H1 (cell line): ENCODE data around the gene VEPH1. TPM values are rescaled to one million over a fixed set of nuclear protein-coding genes. Genes with fewer than 3 reads are reported as not detected.

Experiments used
- GTF2F1 ChIP-seq: IDR thresholded peaks from 2 replicates; pipeline ENCODE4 v1.6.1; 2012; ENCODE audit warnings: low read depth, low read length, improper control_type of control experiment, borderline replicate concordance
- KDM4A ChIP-seq: IDR thresholded peaks from one replicate; pipeline ENCODE4 v1.7.1; 2012; ENCODE audit warnings: low read depth, mild to moderate bottlenecking, moderate library complexity, low read length, inconsistent platforms; ENCODE audit not compliant: severe bottlenecking
- SP4 ChIP-seq: IDR thresholded peaks from 2 replicates; pipeline ENCODE4 v1.6.1; 2012; ENCODE audit warnings: low read length, inconsistent platforms
- SRF ChIP-seq: IDR thresholded peaks from 2 replicates; pipeline ENCODE4 v1.6.1; 2011; ENCODE audit warnings: mild to moderate bottlenecking, low read depth, low read length, moderate library complexity
- TCF12 ChIP-seq: IDR thresholded peaks from 2 replicates; pipeline ENCODE4 v1.6.1; 2011; ENCODE audit warnings: low read depth, mild to moderate bottlenecking, low read length
- TEAD4 ChIP-seq: IDR thresholded peaks from 2 replicates; pipeline ENCODE4 v1.6.1; 2012; ENCODE audit warnings: low read depth, low read length, inconsistent platforms, mixed read lengths
- ZNF274 ChIP-seq: IDR thresholded peaks from 2 replicates; pipeline ENCODE4 v1.7.0; 2012; ENCODE audit warnings: low read length, borderline replicate concordance; ENCODE audit errors: extremely low read depth
- polyA plus RNA-seq, 7 experiments: library from polyadenylated mRNA; depleted of rRNA in 3 of 7; stranded (reverse) in 5 of 7; unstranded in 2 of 7; fragments of >200 nt in 5 of 7; fragments of 200-250 nt in 2 of 7; gene quantifications; 1 replicate in 5 of 7; 2 replicates in 1 of 7; 4 replicates in 1 of 7; pipeline versions ENCODE4 v1.2.1 to v1.2.3, GENCODE V29; 2011 to 2013; ENCODE audit warnings: missing spikeins in 2 of 7, mixed read lengths in 2 of 7
- total RNA-seq: library from RNA; stranded (reverse); fragmentation: NEBNext Ultra II Directional; extraction: Animal tissue kit (Norgen Biotek cat#: 25700); gene quantifications from 2 replicates; pipeline ENCODE4 v1.2.1, GENCODE V29; 2021
- TF ChIP-seq, protein P1 (sequence below): fragments of 300-600 bp; sonication (generic); IDR thresholded peaks from 2 replicates; pipeline ENCODE4 v1.7.1; 2012; ENCODE audit warnings: low read length, moderate library complexity, mild to moderate bottlenecking, inconsistent platforms; ENCODE audit not compliant: insufficient replicate concordance

The VEPH1 gene
- total and polyA plus RNA-seq, 2 of the 8 experiments (the other 6 are each of a cell fraction or from before 2014, with no cell fraction given), result 12.0 to 18.3 TPM

DNA sequence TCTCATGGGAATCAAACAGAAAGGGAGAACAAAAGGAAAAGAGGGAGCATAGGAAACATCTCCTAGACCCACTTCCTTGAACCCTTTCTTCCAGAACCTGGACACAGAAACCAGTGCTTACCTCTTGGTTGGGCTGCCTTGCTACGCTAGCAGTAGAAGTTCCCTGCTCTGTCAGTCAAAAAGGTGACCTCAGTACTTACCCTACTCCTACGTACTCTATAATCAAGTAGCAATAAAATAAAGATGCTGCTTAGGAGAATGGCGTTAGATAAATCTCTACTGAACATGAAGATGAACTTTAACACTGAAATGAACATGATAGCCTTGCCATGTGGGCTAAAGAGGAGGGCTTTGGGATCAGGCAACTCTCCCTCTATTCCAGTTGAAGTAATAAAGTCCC lies 7.4 kb downstream of the VEPH1 start (continued):
- TF ChIP-seq, protein P1, sequence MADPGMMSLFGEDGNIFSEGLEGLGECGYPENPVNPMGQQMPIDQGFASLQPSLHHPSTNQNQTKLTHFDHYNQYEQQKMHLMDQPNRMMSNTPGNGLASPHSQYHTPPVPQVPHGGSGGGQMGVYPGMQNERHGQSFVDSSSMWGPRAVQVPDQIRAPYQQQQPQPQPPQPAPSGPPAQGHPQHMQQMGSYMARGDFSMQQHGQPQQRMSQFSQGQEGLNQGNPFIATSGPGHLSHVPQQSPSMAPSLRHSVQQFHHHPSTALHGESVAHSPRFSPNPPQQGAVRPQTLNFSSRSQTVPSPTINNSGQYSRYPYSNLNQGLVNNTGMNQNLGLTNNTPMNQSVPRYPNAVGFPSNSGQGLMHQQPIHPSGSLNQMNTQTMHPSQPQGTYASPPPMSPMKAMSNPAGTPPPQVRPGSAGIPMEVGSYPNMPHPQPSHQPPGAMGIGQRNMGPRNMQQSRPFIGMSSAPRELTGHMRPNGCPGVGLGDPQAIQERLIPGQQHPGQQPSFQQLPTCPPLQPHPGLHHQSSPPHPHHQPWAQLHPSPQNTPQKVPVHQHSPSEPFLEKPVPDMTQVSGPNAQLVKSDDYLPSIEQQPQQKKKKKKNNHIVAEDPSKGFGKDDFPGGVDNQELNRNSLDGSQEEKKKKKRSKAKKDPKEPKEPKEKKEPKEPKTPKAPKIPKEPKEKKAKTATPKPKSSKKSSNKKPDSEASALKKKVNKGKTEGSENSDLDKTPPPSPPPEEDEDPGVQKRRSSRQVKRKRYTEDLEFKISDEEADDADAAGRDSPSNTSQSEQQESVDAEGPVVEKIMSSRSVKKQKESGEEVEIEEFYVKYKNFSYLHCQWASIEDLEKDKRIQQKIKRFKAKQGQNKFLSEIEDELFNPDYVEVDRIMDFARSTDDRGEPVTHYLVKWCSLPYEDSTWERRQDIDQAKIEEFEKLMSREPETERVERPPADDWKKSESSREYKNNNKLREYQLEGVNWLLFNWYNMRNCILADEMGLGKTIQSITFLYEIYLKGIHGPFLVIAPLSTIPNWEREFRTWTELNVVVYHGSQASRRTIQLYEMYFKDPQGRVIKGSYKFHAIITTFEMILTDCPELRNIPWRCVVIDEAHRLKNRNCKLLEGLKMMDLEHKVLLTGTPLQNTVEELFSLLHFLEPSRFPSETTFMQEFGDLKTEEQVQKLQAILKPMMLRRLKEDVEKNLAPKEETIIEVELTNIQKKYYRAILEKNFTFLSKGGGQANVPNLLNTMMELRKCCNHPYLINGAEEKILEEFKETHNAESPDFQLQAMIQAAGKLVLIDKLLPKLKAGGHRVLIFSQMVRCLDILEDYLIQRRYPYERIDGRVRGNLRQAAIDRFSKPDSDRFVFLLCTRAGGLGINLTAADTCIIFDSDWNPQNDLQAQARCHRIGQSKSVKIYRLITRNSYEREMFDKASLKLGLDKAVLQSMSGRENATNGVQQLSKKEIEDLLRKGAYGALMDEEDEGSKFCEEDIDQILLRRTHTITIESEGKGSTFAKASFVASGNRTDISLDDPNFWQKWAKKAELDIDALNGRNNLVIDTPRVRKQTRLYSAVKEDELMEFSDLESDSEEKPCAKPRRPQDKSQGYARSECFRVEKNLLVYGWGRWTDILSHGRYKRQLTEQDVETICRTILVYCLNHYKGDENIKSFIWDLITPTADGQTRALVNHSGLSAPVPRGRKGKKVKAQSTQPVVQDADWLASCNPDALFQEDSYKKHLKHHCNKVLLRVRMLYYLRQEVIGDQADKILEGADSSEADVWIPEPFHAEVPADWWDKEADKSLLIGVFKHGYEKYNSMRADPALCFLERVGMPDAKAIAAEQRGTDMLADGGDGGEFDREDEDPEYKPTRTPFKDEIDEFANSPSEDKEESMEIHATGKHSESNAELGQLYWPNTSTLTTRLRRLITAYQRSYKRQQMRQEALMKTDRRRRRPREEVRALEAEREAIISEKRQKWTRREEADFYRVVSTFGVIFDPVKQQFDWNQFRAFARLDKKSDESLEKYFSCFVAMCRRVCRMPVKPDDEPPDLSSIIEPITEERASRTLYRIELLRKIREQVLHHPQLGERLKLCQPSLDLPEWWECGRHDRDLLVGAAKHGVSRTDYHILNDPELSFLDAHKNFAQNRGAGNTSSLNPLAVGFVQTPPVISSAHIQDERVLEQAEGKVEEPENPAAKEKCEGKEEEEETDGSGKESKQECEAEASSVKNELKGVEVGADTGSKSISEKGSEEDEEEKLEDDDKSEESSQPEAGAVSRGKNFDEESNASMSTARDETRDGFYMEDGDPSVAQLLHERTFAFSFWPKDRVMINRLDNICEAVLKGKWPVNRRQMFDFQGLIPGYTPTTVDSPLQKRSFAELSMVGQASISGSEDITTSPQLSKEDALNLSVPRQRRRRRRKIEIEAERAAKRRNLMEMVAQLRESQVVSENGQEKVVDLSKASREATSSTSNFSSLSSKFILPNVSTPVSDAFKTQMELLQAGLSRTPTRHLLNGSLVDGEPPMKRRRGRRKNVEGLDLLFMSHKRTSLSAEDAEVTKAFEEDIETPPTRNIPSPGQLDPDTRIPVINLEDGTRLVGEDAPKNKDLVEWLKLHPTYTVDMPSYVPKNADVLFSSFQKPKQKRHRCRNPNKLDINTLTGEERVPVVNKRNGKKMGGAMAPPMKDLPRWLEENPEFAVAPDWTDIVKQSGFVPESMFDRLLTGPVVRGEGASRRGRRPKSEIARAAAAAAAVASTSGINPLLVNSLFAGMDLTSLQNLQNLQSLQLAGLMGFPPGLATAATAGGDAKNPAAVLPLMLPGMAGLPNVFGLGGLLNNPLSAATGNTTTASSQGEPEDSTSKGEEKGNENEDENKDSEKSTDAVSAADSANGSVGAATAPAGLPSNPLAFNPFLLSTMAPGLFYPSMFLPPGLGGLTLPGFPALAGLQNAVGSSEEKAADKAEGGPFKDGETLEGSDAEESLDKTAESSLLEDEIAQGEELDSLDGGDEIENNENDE, result no peak
- TF ChIP-seq KDM4A (no peak), SRF (no peak), ZNF274 (no peak), SP4 (no peak), TCF12 (no peak), GTF2F1 (no peak), TEAD4 (no peak)
